Activated B cell treated with CpG ODN at 0.5 μM for 24 hours (primary cell): Measurements from ENCODE around the gene KCNJ16. TPM values are rescaled to one million over a fixed set of nuclear protein-coding genes. Genes with fewer than 3 reads are reported as not detected.

Source experiments
- ATAC-seq: fragments of 200-7000 bp; cut with Tn5 transposase; one replicate; pipeline ENCODE4 v1.10.0; 2021; ENCODE audit warnings: low read depth, mild to moderate bottlenecking, moderate library complexity
- CTCF ChIA-PET: fragments of 350-600 bp; sonication (Branson Sonifier 250); formaldehyde crosslinking; loops from one replicate; lab custom pipeline; 2021; ENCODE audit warnings: antibody characterized with exemption; lab: Charles Lee
- POLR2A ChIA-PET: fragments of 350-600 bp; sonication (Branson Sonifier 250); formaldehyde crosslinking; loops from one replicate; lab custom pipeline; 2021; ENCODE audit warnings: antibody characterized with exemption; lab: Charles Lee
- DNase-seq: peaks from one replicate; pipeline ENCODE4 v3.0.0; 2022
- H3K27ac Mint-ChIP-seq: one replicate; pipeline ENCODE4 v1.8.0; 2020; ENCODE audit warnings: mixed read lengths
- H3K27me3 Mint-ChIP-seq: one replicate; pipeline ENCODE4 v1.8.0; 2021; ENCODE audit warnings: mixed read lengths
- H3K36me3 Mint-ChIP-seq: one replicate; pipeline ENCODE4 v1.8.0; 2021; ENCODE audit warnings: low read depth, mixed read lengths
- H3K4me1 Mint-ChIP-seq: one replicate; pipeline ENCODE4 v1.8.0; 2021; ENCODE audit warnings: mixed read lengths
- H3K4me3 Mint-ChIP-seq: one replicate; pipeline ENCODE4 v1.8.0; 2020; ENCODE audit warnings: mild to moderate bottlenecking, mixed read lengths
- H3K9me3 Mint-ChIP-seq: one replicate; pipeline ENCODE4 v1.8.0; 2020; ENCODE audit warnings: mixed read lengths
- intact Hi-C: fragments of 100-400 bp; cut with micrococcal nuclease; formaldehyde crosslinking; loops from one replicate; pipeline ENCODE4 v1.15.1; 2024
- total RNA-seq: library from RNA; stranded (reverse); gene quantifications from 2 replicates; pipeline ENCODE4 v1.2.3, GENCODE V29; 2022
- TF ChIP-seq, protein P1 (sequence below): fragments of 200-600 bp; IDR thresholded peaks from one replicate; pipeline ENCODE4 v1.8.0; 2022; ENCODE audit warnings: antibody characterized with exemption, mild to moderate bottlenecking

Gene KCNJ16
- total RNA-seq, 1 donor from 2014 or later: not detected

DNA sequence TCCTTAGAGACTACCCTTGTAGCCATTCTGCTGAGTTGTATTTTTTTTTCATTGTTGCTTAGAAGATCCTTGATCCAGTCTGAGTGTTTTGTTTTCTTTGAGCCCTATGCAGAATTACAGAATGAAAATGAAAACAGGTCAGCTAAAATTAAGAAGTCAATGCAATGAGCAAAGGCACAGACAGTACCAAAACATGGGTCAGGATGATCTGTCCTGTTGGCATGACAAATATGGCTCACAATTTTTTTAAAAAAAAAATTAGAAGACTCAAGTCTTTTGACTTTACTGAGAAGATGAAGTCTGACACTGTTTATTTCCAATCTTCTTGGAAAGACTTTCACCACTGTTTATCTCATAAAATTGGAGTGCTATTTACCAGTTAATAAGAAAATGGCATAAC lies 32.4 kb downstream of the KCNJ16 start:
- Mint-ChIP-seq H3K27ac (no peak overlapping the region), H3K36me3 (no peaks in the 10 kb centered on the region), H3K9me3 (no peaks in the 10 kb centered on the region), H3K27me3 (peaks cover 2% of the 10 kb centered on the region), H3K4me1 (no peaks in the 10 kb centered on the region), H3K4me3 (no peak overlapping the region)
- POLR2A ChIA-PET: no interaction called here
- CTCF ChIA-PET: no interaction called here
- intact Hi-C loops: no loop called here
- ATAC-seq: no peak
- no peak for DNase-seq
- TF ChIP-seq, protein P1, sequence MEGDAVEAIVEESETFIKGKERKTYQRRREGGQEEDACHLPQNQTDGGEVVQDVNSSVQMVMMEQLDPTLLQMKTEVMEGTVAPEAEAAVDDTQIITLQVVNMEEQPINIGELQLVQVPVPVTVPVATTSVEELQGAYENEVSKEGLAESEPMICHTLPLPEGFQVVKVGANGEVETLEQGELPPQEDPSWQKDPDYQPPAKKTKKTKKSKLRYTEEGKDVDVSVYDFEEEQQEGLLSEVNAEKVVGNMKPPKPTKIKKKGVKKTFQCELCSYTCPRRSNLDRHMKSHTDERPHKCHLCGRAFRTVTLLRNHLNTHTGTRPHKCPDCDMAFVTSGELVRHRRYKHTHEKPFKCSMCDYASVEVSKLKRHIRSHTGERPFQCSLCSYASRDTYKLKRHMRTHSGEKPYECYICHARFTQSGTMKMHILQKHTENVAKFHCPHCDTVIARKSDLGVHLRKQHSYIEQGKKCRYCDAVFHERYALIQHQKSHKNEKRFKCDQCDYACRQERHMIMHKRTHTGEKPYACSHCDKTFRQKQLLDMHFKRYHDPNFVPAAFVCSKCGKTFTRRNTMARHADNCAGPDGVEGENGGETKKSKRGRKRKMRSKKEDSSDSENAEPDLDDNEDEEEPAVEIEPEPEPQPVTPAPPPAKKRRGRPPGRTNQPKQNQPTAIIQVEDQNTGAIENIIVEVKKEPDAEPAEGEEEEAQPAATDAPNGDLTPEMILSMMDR: no peak

DNA sequence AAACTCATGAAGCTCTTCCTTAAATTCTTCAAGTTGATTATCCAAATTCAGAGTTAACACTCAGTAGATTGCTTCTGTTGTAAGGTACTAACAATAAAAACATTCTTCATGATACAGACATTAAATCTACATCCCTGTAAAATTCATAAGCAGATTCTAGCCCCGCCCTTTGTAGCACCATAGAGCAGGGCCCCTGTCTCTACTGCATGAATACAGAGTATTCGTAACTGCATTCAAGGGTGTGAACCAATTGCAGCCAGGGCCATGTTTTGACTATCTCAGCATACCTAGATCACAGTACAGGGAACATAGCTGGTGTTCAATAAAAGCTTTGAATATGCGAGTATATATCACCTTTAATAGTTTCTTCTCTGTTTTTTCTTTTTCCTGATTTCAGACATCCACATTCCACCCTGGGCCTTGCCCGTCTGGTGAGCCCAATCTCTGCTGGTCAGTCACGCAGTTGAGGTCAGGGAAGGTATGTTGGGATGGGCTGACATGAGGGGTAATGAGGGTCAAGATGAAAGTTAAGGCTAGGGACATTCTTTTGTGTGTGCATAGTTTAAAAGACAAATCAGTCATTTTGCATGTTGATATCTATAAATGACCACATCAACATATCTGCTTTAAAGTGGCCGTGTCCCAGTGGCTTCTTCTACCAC lies 33.0 kb downstream of the KCNJ16 start:
- intact Hi-C loops: no loop called here
- H3K27ac Mint-ChIP-seq: no peak overlapping the region
- DNase-seq: no peak
- H3K4me1 Mint-ChIP-seq: no peaks in the 10 kb centered on the region
- no peaks in the 10 kb centered on the region for H3K9me3 Mint-ChIP-seq
- no peak overlapping the region for H3K4me3 Mint-ChIP-seq
- ATAC-seq: no peak
- peaks cover 2% of the 10 kb centered on the region for H3K27me3 Mint-ChIP-seq
- H3K36me3 Mint-ChIP-seq: no peaks in the 10 kb centered on the region
- POLR2A ChIA-PET: no interaction called here
- CTCF ChIA-PET: no interaction called here
- TF ChIP-seq, protein P1: no peak

GRCh38 chr17:70109497-70109896 lies 34.5 kb downstream of the KCNJ16 start:
- Mint-ChIP-seq H3K9me3 (no peaks in the 10 kb centered on the region), H3K27ac (no peak overlapping the region), H3K4me3 (no peak overlapping the region), H3K36me3 (no peaks in the 10 kb centered on the region), H3K4me1 (no peaks in the 10 kb centered on the region), H3K27me3 (peaks cover 2% of the 10 kb centered on the region)
- POLR2A ChIA-PET: no interaction called here
- CTCF ChIA-PET: no interaction called here
- DNase-seq (no peak), ATAC-seq (no peak)
- TF ChIP-seq, protein P1: no peak
- intact Hi-C loops: no loop called here

- DNase-seq: no peak
- Mint-ChIP-seq H3K27me3 (peaks cover 2% of the 10 kb centered on the region), H3K9me3 (no peaks in the 10 kb centered on the region), H3K4me1 (no peaks in the 10 kb centered on the region), H3K27ac (no peak overlapping the region), H3K4me3 (no peak overlapping the region), H3K36me3 (no peaks in the 10 kb centered on the region)
- TF ChIP-seq, protein P1: no peak
- intact Hi-C loops: no loop called here
- no peak for ATAC-seq
- CTCF ChIA-PET: no interaction called here
- POLR2A ChIA-PET: interaction anchor here (0.8 kb wide), 1 partner anchor 15 kb away, joined by 3 read pairs; no protein-coding TSS in a partner anchor
Measured at GRCh38 chr17:70110443-70110880, 35.4 kb downstream of the KCNJ16 start.

GRCh38 chr17:70111201-70111600 lies 36.2 kb downstream of the KCNJ16 start:
- ATAC-seq (no peak), DNase-seq (no peak)
- Mint-ChIP-seq H3K36me3 (no peaks in the 10 kb centered on the region), H3K4me1 (no peaks in the 10 kb centered on the region), H3K27me3 (peaks cover 2% of the 10 kb centered on the region), H3K27ac (no peak overlapping the region), H3K4me3 (no peak overlapping the region), H3K9me3 (no peaks in the 10 kb centered on the region)
- intact Hi-C loops: no loop called here
- ChIA-PET CTCF (no interaction called here), POLR2A (no interaction called here)
- TF ChIP-seq, protein P1: no peak
